Glutamatergic neuron (in vitro differentiated cells): Measurements from ENCODE around the gene DNER. TPM values are rescaled to one million over a fixed set of nuclear protein-coding genes. Genes with fewer than 3 reads are reported as not detected.

Experiments used
- DNase-seq: peaks from one replicate; pipeline ENCODE4 v3.0.0; 2022
- H3K27ac Mint-ChIP-seq: one replicate; pipeline ENCODE4 v1.8.0; 2020; ENCODE audit warnings: mild to moderate bottlenecking, mixed read lengths, inconsistent platforms; ENCODE audit not compliant: unreplicated experiment
- H3K27me3 Mint-ChIP-seq: one replicate; pipeline ENCODE4 v1.8.0; 2020; ENCODE audit warnings: mild to moderate bottlenecking, moderate library complexity, mixed read lengths, inconsistent platforms; ENCODE audit not compliant: unreplicated experiment
- H3K36me3 Mint-ChIP-seq: one replicate; pipeline ENCODE4 v1.8.0; 2020; ENCODE audit warnings: mild to moderate bottlenecking, mixed read lengths, inconsistent platforms; ENCODE audit not compliant: unreplicated experiment
- H3K4me1 Mint-ChIP-seq: one replicate; pipeline ENCODE4 v1.8.0; 2020; ENCODE audit warnings: mild to moderate bottlenecking, low read depth, mixed read lengths, inconsistent platforms; ENCODE audit not compliant: unreplicated experiment
- H3K4me3 Mint-ChIP-seq: one replicate; pipeline ENCODE4 v1.8.0; 2020; ENCODE audit warnings: mild to moderate bottlenecking, mixed read lengths, inconsistent platforms; ENCODE audit not compliant: unreplicated experiment
- H3K9me3 Mint-ChIP-seq: one replicate; pipeline ENCODE4 v1.8.0; 2020; ENCODE audit warnings: mild to moderate bottlenecking, moderate library complexity, mixed read lengths, inconsistent platforms; ENCODE audit not compliant: unreplicated experiment
- total RNA-seq: library from RNA; stranded (reverse); fragmentation: NEBNext Ultra II Directional; extraction: Animal tissue kit (Norgen Biotek cat#: 25700); gene quantifications from one replicate; pipeline ENCODE4 v1.2.1, GENCODE V29; 2021; ENCODE audit not compliant: unreplicated experiment
- TF ChIP-seq, protein P1 (sequence below): fragments of 200-600 bp; sonication (generic); IDR thresholded peaks from one replicate; pipeline ENCODE4 v1.5.0; 2021; ENCODE audit not compliant: partially characterized antibody, unreplicated experiment

The DNER gene
- total RNA-seq, 1 donor from 2014 or later = 36.0 TPM

DNA sequence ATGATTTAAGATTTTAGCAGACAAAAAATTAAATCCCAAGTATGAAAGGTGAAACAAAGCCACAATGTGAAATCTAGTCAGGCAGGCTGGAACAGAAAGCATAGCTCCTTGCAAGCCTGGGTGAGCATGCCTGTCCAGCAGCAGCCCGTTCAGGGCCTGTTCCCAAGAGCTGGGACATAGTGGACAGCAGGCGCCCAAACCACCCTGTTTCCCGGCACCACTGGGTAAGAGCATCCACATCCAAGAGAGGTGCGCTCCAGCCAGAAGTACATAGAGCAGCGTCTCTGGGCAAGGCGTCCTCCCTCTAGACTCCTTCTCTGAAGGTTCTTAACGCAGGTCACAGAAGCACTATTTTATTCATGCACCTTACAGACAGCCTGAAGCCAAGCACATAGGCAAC lies 80.8 kb downstream of the DNER start:
- Mint-ChIP-seq H3K4me1 (peaks cover 8% of the 10 kb centered on the region), H3K9me3 (peaks cover 3% of the 10 kb centered on the region), H3K4me3 (no peak overlapping the region), H3K27me3 (peaks cover 4% of the 10 kb centered on the region), H3K27ac (no peak overlapping the region), H3K36me3 (no peaks in the 10 kb centered on the region)
- TF ChIP-seq, protein P1, sequence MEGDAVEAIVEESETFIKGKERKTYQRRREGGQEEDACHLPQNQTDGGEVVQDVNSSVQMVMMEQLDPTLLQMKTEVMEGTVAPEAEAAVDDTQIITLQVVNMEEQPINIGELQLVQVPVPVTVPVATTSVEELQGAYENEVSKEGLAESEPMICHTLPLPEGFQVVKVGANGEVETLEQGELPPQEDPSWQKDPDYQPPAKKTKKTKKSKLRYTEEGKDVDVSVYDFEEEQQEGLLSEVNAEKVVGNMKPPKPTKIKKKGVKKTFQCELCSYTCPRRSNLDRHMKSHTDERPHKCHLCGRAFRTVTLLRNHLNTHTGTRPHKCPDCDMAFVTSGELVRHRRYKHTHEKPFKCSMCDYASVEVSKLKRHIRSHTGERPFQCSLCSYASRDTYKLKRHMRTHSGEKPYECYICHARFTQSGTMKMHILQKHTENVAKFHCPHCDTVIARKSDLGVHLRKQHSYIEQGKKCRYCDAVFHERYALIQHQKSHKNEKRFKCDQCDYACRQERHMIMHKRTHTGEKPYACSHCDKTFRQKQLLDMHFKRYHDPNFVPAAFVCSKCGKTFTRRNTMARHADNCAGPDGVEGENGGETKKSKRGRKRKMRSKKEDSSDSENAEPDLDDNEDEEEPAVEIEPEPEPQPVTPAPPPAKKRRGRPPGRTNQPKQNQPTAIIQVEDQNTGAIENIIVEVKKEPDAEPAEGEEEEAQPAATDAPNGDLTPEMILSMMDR = no peak
- DNase-seq = no peak

DNA sequence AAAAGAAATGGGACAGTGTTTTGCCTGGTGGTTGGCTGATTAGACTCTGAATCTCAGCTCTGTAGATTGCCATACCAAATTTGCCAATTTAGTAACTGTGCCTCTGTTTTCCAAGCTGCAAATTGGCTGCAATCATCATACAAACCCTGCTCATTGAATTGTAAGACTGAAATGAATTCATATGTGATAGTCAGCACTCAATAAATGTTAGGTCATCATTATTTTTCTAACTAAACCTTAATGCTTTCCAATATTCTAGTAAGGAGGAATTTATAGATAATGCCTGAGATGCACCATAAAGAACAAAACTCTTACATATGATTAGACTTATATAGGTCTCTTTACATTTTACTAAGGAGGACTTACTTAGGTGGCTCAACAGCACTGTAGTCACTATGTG lies 85.3 kb downstream of the DNER start:
- Mint-ChIP-seq H3K4me3 (no peak overlapping the region), H3K36me3 (no peaks in the 10 kb centered on the region), H3K27ac (no peak overlapping the region), H3K9me3 (peaks cover 4% of the 10 kb centered on the region), H3K27me3 (peaks cover 3% of the 10 kb centered on the region), H3K4me1 (no peaks in the 10 kb centered on the region)
- no peak for DNase-seq
- TF ChIP-seq, protein P1 = no peak

DNA sequence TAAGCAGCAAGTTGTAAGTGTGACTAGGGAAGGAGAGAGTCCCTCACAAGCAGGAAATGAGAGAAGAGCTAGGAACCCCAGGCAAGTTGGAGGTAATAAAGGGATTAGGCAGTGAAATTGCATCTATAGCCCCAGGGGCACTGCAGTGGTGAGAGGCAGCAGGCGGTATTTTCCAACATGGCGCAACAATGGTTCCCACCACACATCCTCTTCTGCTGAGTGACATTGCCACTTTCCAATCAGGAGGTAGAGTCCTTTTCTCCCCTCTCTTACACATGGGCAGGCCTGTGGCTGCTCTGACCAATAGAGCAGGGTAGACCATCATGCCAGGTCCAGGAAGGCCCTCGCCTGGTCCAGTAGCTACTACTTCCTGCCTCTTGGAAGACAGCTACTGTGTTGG lies 86.6 kb downstream of the DNER start:
- TF ChIP-seq, protein P1 = no peak
- Mint-ChIP-seq H3K27ac (no peak overlapping the region), H3K4me1 (no peaks in the 10 kb centered on the region), H3K36me3 (no peaks in the 10 kb centered on the region), H3K4me3 (no peak overlapping the region), H3K27me3 (peaks cover 4% of the 10 kb centered on the region), H3K9me3 (peaks cover 4% of the 10 kb centered on the region)
- DNase-seq = no peak

DNA sequence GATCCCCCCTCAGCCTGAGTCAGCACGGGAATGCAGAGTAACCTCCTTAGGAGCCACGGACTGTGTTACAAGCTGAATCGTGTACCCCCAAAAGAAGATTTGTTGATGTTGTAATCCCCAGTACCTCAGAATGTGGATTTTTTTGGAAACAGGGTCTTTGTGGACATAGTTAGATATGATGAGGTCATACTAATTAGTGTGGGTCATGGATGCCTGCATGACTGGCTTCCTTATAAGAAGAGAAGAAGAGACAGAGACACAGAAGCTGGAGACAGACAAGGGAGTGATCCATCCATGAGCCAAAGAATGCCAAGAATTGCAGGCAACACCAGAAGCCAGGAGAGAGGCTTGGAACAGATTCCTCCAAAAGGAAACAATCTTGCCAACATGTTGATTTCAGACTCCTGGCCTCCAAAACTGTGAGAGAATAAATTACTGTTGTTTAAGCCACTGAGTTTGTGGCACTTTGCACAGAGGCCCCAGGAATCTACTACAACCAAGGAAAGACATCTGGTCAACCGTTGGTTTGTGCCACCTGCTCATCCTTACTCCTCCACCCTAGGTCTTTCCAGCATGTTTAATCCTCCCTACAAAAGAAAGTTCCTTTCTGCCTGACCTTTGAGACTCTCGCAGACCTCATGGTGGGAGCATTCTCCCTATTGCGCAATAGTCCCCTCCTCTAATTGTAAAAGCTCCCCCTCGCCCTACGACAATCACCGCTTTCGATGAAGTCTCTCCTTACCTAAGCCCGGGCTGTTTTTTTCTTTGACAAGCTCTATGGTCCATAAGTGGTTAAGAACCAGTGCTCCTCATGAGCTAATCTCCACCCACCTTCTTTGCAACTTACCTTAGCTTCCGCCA lies 91.6 kb downstream of the DNER start:
- TF ChIP-seq, protein P1 = no peak
- no peak for DNase-seq
- H3K4me1 Mint-ChIP-seq = no peaks in the 10 kb centered on the region
- no peak overlapping the region for H3K27ac Mint-ChIP-seq
- H3K36me3 Mint-ChIP-seq = no peaks in the 10 kb centered on the region
- H3K27me3 Mint-ChIP-seq = peaks cover 2% of the 10 kb centered on the region
- peaks cover 3% of the 10 kb centered on the region for H3K9me3 Mint-ChIP-seq
- H3K4me3 Mint-ChIP-seq = no peak overlapping the region

DNA sequence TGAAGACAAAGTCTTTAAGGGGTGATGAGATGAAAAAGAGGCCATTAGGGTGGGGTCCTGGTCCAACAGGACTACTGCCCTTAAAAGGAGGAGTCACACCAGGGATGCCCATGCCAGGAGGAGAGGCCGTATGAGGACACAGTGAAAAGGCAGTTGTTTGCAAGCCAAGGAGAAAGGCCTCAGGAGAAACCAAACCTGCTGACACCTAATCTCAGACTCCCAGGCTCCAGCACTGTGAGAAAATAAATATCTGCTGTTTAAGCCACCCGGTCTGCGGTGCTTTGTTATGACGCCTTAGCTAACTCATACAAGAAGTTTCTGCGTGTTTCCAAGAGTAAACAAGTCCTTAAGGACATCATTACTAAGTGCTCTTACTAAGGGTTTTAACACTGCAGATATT lies 93.6 kb downstream of the DNER start:
- no peak overlapping the region for H3K4me3 Mint-ChIP-seq
- no peaks in the 10 kb centered on the region for H3K4me1 Mint-ChIP-seq
- no peak for DNase-seq
- TF ChIP-seq, protein P1 = no peak
- no peak overlapping the region for H3K27ac Mint-ChIP-seq
- H3K36me3 Mint-ChIP-seq = no peaks in the 10 kb centered on the region
- peaks cover 3% of the 10 kb centered on the region for H3K9me3 Mint-ChIP-seq
- peaks cover 2% of the 10 kb centered on the region for H3K27me3 Mint-ChIP-seq
